ENCODE measurements around the gene EGFR. TPM values are rescaled to one million over a fixed set of nuclear protein-coding genes. Genes with fewer than 3 reads are reported as not detected.

Gene EGFR
- polyA plus RNA-seq, 2 of the 4 experiments (the other 2 are of a cell fraction), result 59.5 to 63.8 TPM

DNA sequence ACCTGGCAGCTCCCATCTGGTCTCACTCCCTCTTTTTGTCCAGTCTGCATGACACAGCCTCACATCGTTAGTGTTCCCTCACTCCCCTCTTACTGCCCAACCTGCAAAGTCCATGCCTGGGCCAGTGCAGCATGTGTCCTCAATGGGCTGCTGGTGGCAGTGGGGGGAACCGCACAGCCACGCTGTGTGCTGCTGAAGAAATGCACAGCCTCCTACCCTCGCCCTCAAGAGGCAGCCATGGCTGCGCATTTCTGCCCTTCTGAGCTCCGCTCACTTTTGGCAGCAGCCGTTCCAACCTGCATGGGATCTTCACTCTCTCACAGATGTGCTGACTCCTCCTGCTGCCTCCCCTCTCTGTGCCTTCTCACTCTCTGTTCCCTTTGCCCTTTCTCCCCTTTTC lies 103.4 kb downstream of the EGFR start:
- POLR2A ChIA-PET, result no interaction called here
- FAIRE-seq (no peak), ATAC-seq (no peak), DNase-seq (ENCODE audit: low read depth in 1 of 2, low spot score in 1 of 2) (no peak)
- WGBS (ENCODE audit: missing lambda C conversion rate), result 87% methylated on average over 7 of the region's 7 CpGs
- no peak overlapping the region for H3K4me2 ChIP-seq
- H3K9me3 ChIP-seq, result no peaks in the 10 kb centered on the region
- CTCF ChIA-PET, result interaction anchor here (1.4 to 3.0 kb wide), 4 partner anchors 11 to 348 kb away, joined by 4 to 10 read pairs (median 6); no protein-coding TSS in a partner anchor
- H3K27ac ChIP-seq, result peak overlapping the region in 1 of 2 experiments; percentile 36; a peak in 3 of 6 replicates
- H3K4me1 ChIP-seq, result peaks cover 42% of the 10 kb centered on the region
- TF ChIP-seq ELK1 (IDR thresholded peaks at IDR 0.05; ENCODE audit: low read depth, low read length), result no peak
- no peak for TF ChIP-seq NR3C1 (IDR thresholded peaks at IDR 0.05)
- TF ChIP-seq EHMT2 (IDR thresholded peaks at IDR 0.05; ENCODE audit: low read depth), result no peak
- no peak for TF ChIP-seq CBX8 (IDR thresholded peaks at IDR 0.05)
- TF ChIP-seq RCOR1 (IDR thresholded peaks at IDR 0.05; ENCODE audit: low read depth, low read length), result no peak
- TF ChIP-seq FOXS1 (CRISPR knock-in tag; IDR thresholded peaks at IDR 0.05), result no peak
- TF ChIP-seq, protein P1, sequence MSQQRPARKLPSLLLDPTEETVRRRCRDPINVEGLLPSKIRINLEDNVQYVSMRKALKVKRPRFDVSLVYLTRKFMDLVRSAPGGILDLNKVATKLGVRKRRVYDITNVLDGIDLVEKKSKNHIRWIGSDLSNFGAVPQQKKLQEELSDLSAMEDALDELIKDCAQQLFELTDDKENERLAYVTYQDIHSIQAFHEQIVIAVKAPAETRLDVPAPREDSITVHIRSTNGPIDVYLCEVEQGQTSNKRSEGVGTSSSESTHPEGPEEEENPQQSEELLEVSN (IDR thresholded peaks at IDR 0.05; ENCODE audit: borderline replicate concordance, low read depth), result no peak
- no peak for TF ChIP-seq MYC (IDR thresholded peaks at IDR 0.05; ENCODE audit: borderline replicate concordance, low read length)
- TF ChIP-seq BCL3 (IDR thresholded peaks at IDR 0.05), result no peak
- no peak overlapping the region for H3K4me3 ChIP-seq

GRCh38 chr7:55124989-55125875 lies 106.4 kb downstream of the EGFR start:
- Histone ChIP-seq H3K4me3 (no peak overlapping the region), H3K27ac (peak overlapping the region in 1 of 2 experiments; percentile 59; a peak in 3 of 6 replicates), H3K4me2 (no peak overlapping the region), H3K9me3 (no peaks in the 10 kb centered on the region), H3K4me1 (peaks cover 70% of the 10 kb centered on the region)
- WGBS (ENCODE audit: missing lambda C conversion rate), result 92% methylated on average over 12 of the region's 12 CpGs
- peak in 1 of 2 experiments; percentile 40 for DNase-seq (ENCODE audit: low read depth in 1 of 2, low spot score in 1 of 2)
- ChIA-PET CTCF (interaction anchor here (0.8 to 3.0 kb wide), 7 partner anchors 15 to 351 kb away, joined by 3 to 10 read pairs (median 6); no protein-coding TSS in a partner anchor), POLR2A (interaction anchor here (1.6 kb wide), 1 partner anchor 8 kb away, joined by 6 read pairs; no protein-coding TSS in a partner anchor)
- TF ChIP-seq ZSCAN20 (CRISPR knock-in tag; IDR thresholded peaks at IDR 0.05) (no peak), NR3C1 (IDR thresholded peaks at IDR 0.05) (no peak), TFCP2L1 (CRISPR knock-in tag; IDR thresholded peaks at IDR 0.05) (no peak), RAD21 (conservative IDR thresholded peaks at IDR 0.05 in 1 of 2, IDR thresholded peaks at IDR 0.05 in 1 of 2) (0 out of 5 replicates have a peak, but pooled peaks of 1 of the 2 experiments have one; percentile 3), JUN (IDR thresholded peaks at IDR 0.05) (no peak), MAFK (IDR thresholded peaks at IDR 0.05; ENCODE audit: partially characterized antibody) (peak; percentile 74), NFE2L2 (conservative IDR thresholded peaks at IDR 0.05; ENCODE audit: low read length) (no peak), CBX2 (IDR thresholded peaks at IDR 0.05; ENCODE audit: borderline replicate concordance, low read depth) (no peak), ELK1 (IDR thresholded peaks at IDR 0.05; ENCODE audit: low read depth, low read length) (no peak), RFX5 (IDR thresholded peaks at IDR 0.05) (no peak)
- TF ChIP-seq, protein P2, sequence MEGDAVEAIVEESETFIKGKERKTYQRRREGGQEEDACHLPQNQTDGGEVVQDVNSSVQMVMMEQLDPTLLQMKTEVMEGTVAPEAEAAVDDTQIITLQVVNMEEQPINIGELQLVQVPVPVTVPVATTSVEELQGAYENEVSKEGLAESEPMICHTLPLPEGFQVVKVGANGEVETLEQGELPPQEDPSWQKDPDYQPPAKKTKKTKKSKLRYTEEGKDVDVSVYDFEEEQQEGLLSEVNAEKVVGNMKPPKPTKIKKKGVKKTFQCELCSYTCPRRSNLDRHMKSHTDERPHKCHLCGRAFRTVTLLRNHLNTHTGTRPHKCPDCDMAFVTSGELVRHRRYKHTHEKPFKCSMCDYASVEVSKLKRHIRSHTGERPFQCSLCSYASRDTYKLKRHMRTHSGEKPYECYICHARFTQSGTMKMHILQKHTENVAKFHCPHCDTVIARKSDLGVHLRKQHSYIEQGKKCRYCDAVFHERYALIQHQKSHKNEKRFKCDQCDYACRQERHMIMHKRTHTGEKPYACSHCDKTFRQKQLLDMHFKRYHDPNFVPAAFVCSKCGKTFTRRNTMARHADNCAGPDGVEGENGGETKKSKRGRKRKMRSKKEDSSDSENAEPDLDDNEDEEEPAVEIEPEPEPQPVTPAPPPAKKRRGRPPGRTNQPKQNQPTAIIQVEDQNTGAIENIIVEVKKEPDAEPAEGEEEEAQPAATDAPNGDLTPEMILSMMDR (IDR thresholded peaks at IDR 0.05), result no peak
- TF ChIP-seq, protein P1 (IDR thresholded peaks at IDR 0.05; ENCODE audit: borderline replicate concordance, low read depth), result no peak
- peak in 1 of 2 experiments; percentile 28; a peak in 1 of 6 replicates for ATAC-seq
- no peak for FAIRE-seq

Data from A549 (cell line).